CD4-positive, alpha-beta T cell (primary cell): ENCODE data around the gene CEP95. TPM values are rescaled to one million over a fixed set of nuclear protein-coding genes. Genes with fewer than 3 reads are reported as not detected.

ENCODE experiments used
- ATAC-seq: fragments of 200-7000 bp; cut with Tn5 transposase; one replicate; pipeline ENCODE4 v1.10.0; 2022; ENCODE audit warnings: mild to moderate bottlenecking; ENCODE audit not compliant: poor library complexity
- CTCF ChIA-PET: fragments of 350-600 bp; sonication (Branson Sonifier 250); formaldehyde crosslinking; loops from one replicate; lab custom pipeline; 2021; ENCODE audit warnings: antibody characterized with exemption, inconsistent platforms; lab: Charles Lee
- POLR2A ChIA-PET: fragments of 350-600 bp; sonication (Branson Sonifier 250); formaldehyde crosslinking; loops from one replicate; lab custom pipeline; 2021; ENCODE audit warnings: antibody characterized with exemption, inconsistent platforms; lab: Charles Lee
- DNase-seq, 14 experiments: peaks; one replicate each; pipeline ENCODE4 v3.0.0-alpha.2; 2013 to 2020; ENCODE audit warnings: mixed read lengths in 2 of 14
- H3K27ac ChIP-seq, 2 donors: one replicate each; pipeline versions ENCODE4 v1.5.1 to v1.7.0; 2013; ENCODE audit warnings: low read length in 2 of 2, low read depth in 1 of 2, mild to moderate bottlenecking in 1 of 2
- H3K27me3 ChIP-seq, 2 experiments: 1 replicate in 1 of 2; 2 replicates in 1 of 2; pipeline versions ENCODE4 v1.6.1 to v1.7.0; 2013; ENCODE audit warnings: low read length in 2 of 2, control low read depth in 1 of 2, mild to moderate bottlenecking in 1 of 2, moderate library complexity in 1 of 2; ENCODE audit not compliant: insufficient read depth in 2 of 2, control insufficient read depth in 1 of 2
- H3K36me3 ChIP-seq: one replicate; pipeline ENCODE4 v1.6.1; 2013; ENCODE audit warnings: low read length, control low read depth; ENCODE audit not compliant: insufficient read depth
- H3K4me1 ChIP-seq: one replicate; pipeline ENCODE4 v1.6.1; 2013; ENCODE audit warnings: low read length, control low read depth; ENCODE audit not compliant: insufficient read depth
- H3K4me3 ChIP-seq: one replicate; pipeline ENCODE4 v1.5.1; 2013; ENCODE audit warnings: mild to moderate bottlenecking, low read length, moderate library complexity
- H3K9me3 ChIP-seq, 2 experiments: 1 replicate in 1 of 2; 2 replicates in 1 of 2; pipeline versions ENCODE4 v1.6.1 to v1.7.0; 2013; ENCODE audit warnings: low read length in 2 of 2, mild to moderate bottlenecking in 2 of 2, control low read depth in 1 of 2, moderate library complexity in 1 of 2; ENCODE audit not compliant: control insufficient read depth in 1 of 2, insufficient read depth in 1 of 2
- H3K27ac Mint-ChIP-seq: one replicate; pipeline ENCODE4 v1.8.0; 2020; ENCODE audit warnings: mixed read lengths
- H3K27me3 Mint-ChIP-seq: one replicate; pipeline ENCODE4 v1.8.0; 2021; ENCODE audit warnings: mixed read lengths
- H3K36me3 Mint-ChIP-seq: one replicate; pipeline ENCODE4 v1.8.0; 2021; ENCODE audit warnings: low read depth, mixed read lengths
- H3K4me1 Mint-ChIP-seq: one replicate; pipeline ENCODE4 v1.8.0; 2021; ENCODE audit warnings: low read depth, mixed read lengths
- H3K4me3 Mint-ChIP-seq: one replicate; pipeline ENCODE4 v1.8.0; 2020; ENCODE audit warnings: mild to moderate bottlenecking, mixed read lengths
- H3K9me3 Mint-ChIP-seq: one replicate; pipeline ENCODE4 v1.8.0; 2020; ENCODE audit warnings: mixed read lengths
- intact Hi-C, 2 experiments: fragments of 100-400 bp; cut with DNase I in 1 of 2; cut with micrococcal nuclease in 1 of 2; formaldehyde crosslinking; loops; one replicate each; pipeline versions ENCODE4 v1.15.1 to v1.9.0; 2023 to 2025; cut with DNase I, micrococcal nuclease
- total RNA-seq, 174 experiments: library from RNA in 2 of 174; stranded (reverse) in 2 of 174; gene quantifications; one replicate each; pipeline ENCODE4 v1.2.3 and lab custom pipeline; 2021 to 2026
- TF ChIP-seq, protein P1 (sequence below): fragments of 200-600 bp; IDR thresholded peaks from one replicate; pipeline ENCODE4 v1.8.0; 2022; ENCODE audit warnings: antibody characterized with exemption, mild to moderate bottlenecking

Gene CEP95
- total RNA-seq, 2 experiments from 2014 or later = 256 to 269 TPM

DNA sequence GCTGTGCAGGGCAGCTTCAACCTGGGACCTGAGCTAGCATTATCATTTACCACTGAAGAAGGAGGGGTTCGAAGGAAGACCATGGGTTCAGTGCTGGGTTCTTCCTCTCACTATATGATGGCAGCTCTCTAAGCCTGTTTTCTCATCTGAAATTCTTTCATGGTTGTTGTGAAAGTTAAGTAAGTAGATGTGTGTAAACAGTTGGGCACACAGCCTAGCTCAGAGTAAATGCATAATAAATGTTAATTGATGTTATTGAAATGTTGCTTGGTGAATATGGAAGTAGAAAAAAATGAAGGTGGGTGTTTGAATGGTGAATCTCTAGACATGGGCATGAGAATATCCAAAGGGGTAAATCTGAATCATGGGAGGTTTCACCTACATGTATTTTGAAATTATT, 9.1 kb downstream of the CEP95 start:
- TF ChIP-seq, protein P1, sequence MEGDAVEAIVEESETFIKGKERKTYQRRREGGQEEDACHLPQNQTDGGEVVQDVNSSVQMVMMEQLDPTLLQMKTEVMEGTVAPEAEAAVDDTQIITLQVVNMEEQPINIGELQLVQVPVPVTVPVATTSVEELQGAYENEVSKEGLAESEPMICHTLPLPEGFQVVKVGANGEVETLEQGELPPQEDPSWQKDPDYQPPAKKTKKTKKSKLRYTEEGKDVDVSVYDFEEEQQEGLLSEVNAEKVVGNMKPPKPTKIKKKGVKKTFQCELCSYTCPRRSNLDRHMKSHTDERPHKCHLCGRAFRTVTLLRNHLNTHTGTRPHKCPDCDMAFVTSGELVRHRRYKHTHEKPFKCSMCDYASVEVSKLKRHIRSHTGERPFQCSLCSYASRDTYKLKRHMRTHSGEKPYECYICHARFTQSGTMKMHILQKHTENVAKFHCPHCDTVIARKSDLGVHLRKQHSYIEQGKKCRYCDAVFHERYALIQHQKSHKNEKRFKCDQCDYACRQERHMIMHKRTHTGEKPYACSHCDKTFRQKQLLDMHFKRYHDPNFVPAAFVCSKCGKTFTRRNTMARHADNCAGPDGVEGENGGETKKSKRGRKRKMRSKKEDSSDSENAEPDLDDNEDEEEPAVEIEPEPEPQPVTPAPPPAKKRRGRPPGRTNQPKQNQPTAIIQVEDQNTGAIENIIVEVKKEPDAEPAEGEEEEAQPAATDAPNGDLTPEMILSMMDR = no peak

DNA sequence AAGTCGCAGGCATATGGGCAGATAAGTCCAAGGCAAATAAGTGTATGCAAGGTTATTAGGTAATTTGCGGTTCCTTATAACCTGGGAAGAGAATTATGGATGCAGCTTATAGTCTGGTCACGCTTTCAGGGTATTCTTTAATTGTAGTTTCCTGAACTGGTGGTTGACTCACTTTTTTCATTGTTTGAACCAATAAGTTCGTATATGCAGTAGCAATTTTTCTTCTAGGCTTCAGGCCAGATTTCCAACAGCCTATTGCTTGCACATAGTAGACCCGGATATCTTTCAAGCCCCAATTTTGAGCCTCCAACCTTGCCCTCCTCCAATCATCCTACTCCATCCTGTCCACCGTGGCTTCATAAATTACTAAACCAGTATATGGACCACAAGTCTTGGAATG, 12.8 kb downstream of the CEP95 start:
- no peaks in the 10 kb centered on the region for H3K27me3 ChIP-seq
- no peaks in the 10 kb centered on the region for H3K9me3 ChIP-seq
- Mint-ChIP-seq H3K27me3 (no peaks in the 10 kb centered on the region), H3K36me3 (peaks cover 91% of the 10 kb centered on the region), H3K4me3 (no peak overlapping the region), H3K27ac (no peak overlapping the region), H3K4me1 (peaks cover 19% of the 10 kb centered on the region), H3K9me3 (no peaks in the 10 kb centered on the region)
- H3K4me1 ChIP-seq = no peaks in the 10 kb centered on the region
- TF ChIP-seq, protein P1 = no peak
- H3K27ac ChIP-seq = no peak overlapping the region
- intact Hi-C loops = loop anchor here in 1 of 2 experiments (5.0 kb wide), 1 partner anchor 37 kb away; no protein-coding TSS in a partner anchor
- no peak overlapping the region for H3K4me3 ChIP-seq
- ChIA-PET CTCF (interaction anchor here (0.6 to 0.7 kb wide), 3 partner anchors 28 to 133 kb away, joined by 3 to 7 read pairs (median 5); no protein-coding TSS in a partner anchor), POLR2A (no interaction called here)
- no peak for DNase-seq
- H3K36me3 ChIP-seq = peaks cover 91% of the 10 kb centered on the region
- ATAC-seq = no peak

More for the DNA sequence above, 9.1 kb downstream of the CEP95 start:
- ATAC-seq (no peak), DNase-seq (no peak)
- Mint-ChIP-seq H3K4me3 (no peak overlapping the region), H3K27me3 (no peaks in the 10 kb centered on the region), H3K4me1 (peaks cover 39% of the 10 kb centered on the region), H3K36me3 (peaks cover 97% of the 10 kb centered on the region), H3K27ac (no peak overlapping the region), H3K9me3 (no peaks in the 10 kb centered on the region)
- Histone ChIP-seq H3K9me3 (no peaks in the 10 kb centered on the region), H3K36me3 (peaks cover 86% of the 10 kb centered on the region), H3K27ac (no peak overlapping the region), H3K4me1 (no peaks in the 10 kb centered on the region), H3K27me3 (no peaks in the 10 kb centered on the region), H3K4me3 (no peak overlapping the region)
- ChIA-PET CTCF (no interaction called here), POLR2A (interaction anchor here (0.6 to 4.8 kb wide), 4 partner anchors 8 to 97 kb away, joined by 4 to 38 read pairs (median 6); partner anchors contain the start of genes CEP95, DDX5 and POLG2)
- intact Hi-C loops = loop anchor here in 1 of 2 experiments (5.0 kb wide), 1 partner anchor 34 kb away; no protein-coding TSS in a partner anchor

DNA sequence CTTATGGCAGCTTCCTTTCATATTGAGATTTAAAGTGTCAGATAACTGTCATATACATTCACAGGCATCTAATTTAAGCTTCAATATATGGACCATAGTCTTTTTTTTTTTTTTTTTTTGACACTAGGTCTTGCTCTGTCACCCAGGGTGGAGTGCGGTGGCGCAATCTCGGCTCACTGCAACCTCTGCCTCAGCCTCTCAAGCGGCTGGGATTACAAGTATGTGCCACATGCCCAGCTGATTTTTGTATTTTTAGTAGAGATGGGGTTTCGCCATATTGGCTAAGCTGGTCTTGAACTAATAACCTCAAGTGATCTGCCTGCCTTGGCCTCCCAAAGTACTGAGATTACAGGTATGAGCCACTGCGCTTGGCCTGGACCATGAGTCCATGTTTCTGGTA, 13.6 kb downstream of the CEP95 start:
- H3K4me1 Mint-ChIP-seq = peaks cover 14% of the 10 kb centered on the region
- intact Hi-C loops = no loop called here
- H3K9me3 ChIP-seq = no peaks in the 10 kb centered on the region
- H3K36me3 Mint-ChIP-seq = peaks cover 85% of the 10 kb centered on the region
- no peak overlapping the region for H3K27ac Mint-ChIP-seq
- DNase-seq = no peak
- no peaks in the 10 kb centered on the region for H3K27me3 Mint-ChIP-seq
- CTCF ChIA-PET = interaction anchor here (0.6 to 1.3 kb wide), 4 partner anchors 29 to 132 kb away, joined by 3 to 7 read pairs (median 4); no protein-coding TSS in a partner anchor
- no peak overlapping the region for H3K27ac ChIP-seq
- H3K9me3 Mint-ChIP-seq = no peaks in the 10 kb centered on the region
- no peaks in the 10 kb centered on the region for H3K27me3 ChIP-seq
- H3K4me3 ChIP-seq = no peak overlapping the region
- TF ChIP-seq, protein P1 = no peak
- H3K4me1 ChIP-seq = no peaks in the 10 kb centered on the region
- POLR2A ChIA-PET = interaction anchor here (2.6 kb wide), 1 partner anchor 14 kb away, joined by 19 read pairs; the partner anchor contains the start of genes CEP95 and DDX5
- ATAC-seq = no peak
- peaks cover 91% of the 10 kb centered on the region for H3K36me3 ChIP-seq
- no peak overlapping the region for H3K4me3 Mint-ChIP-seq
